A673 (cell line): Measurements from ENCODE around the gene USP34. TPM values are rescaled to one million over a fixed set of nuclear protein-coding genes. Genes with fewer than 3 reads are reported as not detected.
A peak's percentile ranks its signal among the peaks of the same experiment; 100 is the strongest.

Experiments
- BruUV-seq: library from RNA; stranded (reverse); fragments of 400-500 nt; replicated peaks from 2 replicates; lab custom pipeline; 2021; lab: Mats Ljungman, UMichigan
- CTCF ChIA-PET: fragments of 300-600 bp; sonication (Branson Sonifier 250); formaldehyde crosslinking; loops from one replicate; lab custom pipeline; 2022; ENCODE audit warnings: antibody characterized with exemption; lab: Charles Lee
- POLR2A ChIA-PET: fragments of 300-600 bp; sonication (Branson Sonifier 250); formaldehyde crosslinking; loops from one replicate; lab custom pipeline; 2022; ENCODE audit warnings: antibody characterized with exemption; ENCODE audit not compliant: low non-redundant PET; lab: Charles Lee
- DNase-seq: peaks from one replicate; pipeline ENCODE4 v3.0.0-alpha.2; 2015; ENCODE audit warnings: low spot score
- H3K27ac ChIP-seq: fragments of 200-600 bp; sonication (generic); 2 replicates; pipeline ENCODE4 v1.5.1; 2016; ENCODE audit warnings: mixed run types, low read depth, mild to moderate bottlenecking, mixed read lengths, antibody characterized with exemption, low read length; ENCODE audit not compliant: poor library complexity, severe bottlenecking
- H3K27me3 ChIP-seq: fragments of 200-600 bp; sonication (generic); replicated peaks from 2 replicates; pipeline ENCODE4 v1.6.1; 2017; ENCODE audit warnings: mixed run types, low read depth, mild to moderate bottlenecking, mixed read lengths, antibody characterized with exemption, low read length; ENCODE audit not compliant: insufficient read depth, poor library complexity
- H3K36me3 ChIP-seq: fragments of 200-600 bp; sonication (generic); 2 replicates; pipeline ENCODE4 v1.6.1; 2016; ENCODE audit warnings: mixed run types, mild to moderate bottlenecking, mixed read lengths, antibody characterized with exemption, low read length; ENCODE audit not compliant: insufficient read depth, poor library complexity, severe bottlenecking
- H3K4me1 ChIP-seq: fragments of 200-600 bp; sonication (generic); 2 replicates; pipeline ENCODE4 v1.6.1; 2017; ENCODE audit warnings: mixed run types, mild to moderate bottlenecking, mixed read lengths, antibody characterized with exemption, low read length; ENCODE audit not compliant: insufficient read depth, poor library complexity, severe bottlenecking
- H3K4me3 ChIP-seq: fragments of 200-600 bp; sonication (generic); 2 replicates; pipeline ENCODE4 v1.5.1; 2016; ENCODE audit warnings: low read depth, mixed run types, mild to moderate bottlenecking, mixed read lengths, low read length; ENCODE audit not compliant: poor library complexity, severe bottlenecking
- H3K9me3 ChIP-seq: fragments of 200-600 bp; sonication (generic); 2 replicates; pipeline ENCODE4 v1.6.1; 2016; ENCODE audit warnings: mixed run types, low read depth, mild to moderate bottlenecking, mixed read lengths, antibody characterized with exemption, low read length; ENCODE audit not compliant: poor library complexity, severe bottlenecking
- CTCF ChIP-seq: fragments of 300-800, 200-600 bp; sonication (generic); conservative IDR thresholded peaks from 2 replicates; pipeline ENCODE4 v1.5.1; 2017; ENCODE audit warnings: low read depth, mild to moderate bottlenecking, antibody characterized with exemption, low read length, moderate library complexity, mixed read lengths
- EZH2 ChIP-seq: fragments of 200-600 bp; sonication (generic); IDR thresholded peaks from 2 replicates; pipeline ENCODE4 v1.6.1; 2017; ENCODE audit warnings: borderline replicate concordance, low read depth, mild to moderate bottlenecking, mixed read lengths, antibody characterized with exemption, low read length; ENCODE audit not compliant: poor library complexity, severe bottlenecking
- intact Hi-C: fragments of 100-400 bp; cut with micrococcal nuclease; formaldehyde crosslinking; loops from one replicate; pipeline ENCODE4 v1.10.0; 2022; ENCODE audit not compliant: unreplicated experiment
- total RNA-seq: library from RNA; stranded (reverse); gene quantifications from 2 replicates; pipeline ENCODE4 v1.2.3, GENCODE V29; 2021

USP34 gene
- total RNA-seq, 1 experiment from 2014 or later: 98.5 TPM

- H3K27ac ChIP-seq: no peak overlapping the region
- ChIA-PET POLR2A (no interaction called here), CTCF (no interaction called here)
- no peaks in the 10 kb centered on the region for H3K36me3 ChIP-seq
- H3K9me3 ChIP-seq: peaks cover 5% of the 10 kb centered on the region
- no TSS peak for BruUV-seq
- no peak for DNase-seq
- TF ChIP-seq CTCF: no peak
- no peak for TF ChIP-seq EZH2
- intact Hi-C loops: no loop called here
- H3K27me3 ChIP-seq: no peaks in the 10 kb centered on the region
- H3K4me3 ChIP-seq: no peak overlapping the region
- no peaks in the 10 kb centered on the region for H3K4me1 ChIP-seq
These were observed 312.4 kb downstream of the USP34 start for GRCh38 chr2:61158356-61158955.

- POLR2A ChIA-PET: no interaction called here
These were observed 313.4 kb downstream of the USP34 start for GRCh38 chr2:61157371-61158003.

GRCh38 chr2:61151436-61151835 lies 319.5 kb downstream of the USP34 start:
- no peaks in the 10 kb centered on the region for H3K9me3 ChIP-seq
- BruUV-seq: no TSS peak
- ChIA-PET POLR2A (no interaction called here), CTCF (interaction anchor here (0.7 kb wide), 1 partner anchor 31 kb away, joined by 4 read pairs; no protein-coding TSS in a partner anchor)
- TF ChIP-seq CTCF: no peak
- no peak for TF ChIP-seq EZH2
- H3K36me3 ChIP-seq: no peaks in the 10 kb centered on the region
- no peak overlapping the region for H3K4me3 ChIP-seq
- H3K27ac ChIP-seq: no peak overlapping the region
- no peaks in the 10 kb centered on the region for H3K27me3 ChIP-seq
- DNase-seq: peak; percentile 13
- intact Hi-C loops: no loop called here
- H3K4me1 ChIP-seq: no peaks in the 10 kb centered on the region

More at GRCh38 chr2:61157371-61158003, 313.4 kb downstream of the USP34 start:
- H3K27ac ChIP-seq: no peak overlapping the region
- no peak overlapping the region for H3K4me3 ChIP-seq
- no peaks in the 10 kb centered on the region for H3K36me3 ChIP-seq
- peaks cover 5% of the 10 kb centered on the region for H3K9me3 ChIP-seq
- DNase-seq: no peak
- TF ChIP-seq CTCF (no peak), EZH2 (no peak)
- H3K4me1 ChIP-seq: no peaks in the 10 kb centered on the region
- CTCF ChIA-PET: no interaction called here
- H3K27me3 ChIP-seq: no peaks in the 10 kb centered on the region
- intact Hi-C loops: no loop called here
- no TSS peak for BruUV-seq
